Inferior parietal cortex (tissue), 1 donor: ENCODE measurements around the gene YIPF4.
"Not testable (repeated sequence)": the region's sequence is repeated elsewhere in the genome, so short reads cannot be mapped to it uniquely, and the experiment has no call there.

ENCODE experiments used
- DNase-seq: peaks from one replicate; pipeline ENCODE4 v3.0.0-alpha.2; 2016; ENCODE audit errors: extremely low spot score

The YIPF4 gene

GRCh38 chr2:32289165-32289999 is 11.7 kb downstream of the YIPF4 start:
- no peak for DNase-seq

GRCh38 chr2:32290000-32290339 is 12.3 kb downstream of the YIPF4 start:
- DNase-seq = no peak

GRCh38 chr2:32291746-32292145 is 14.0 kb downstream of the YIPF4 start:
- no peak for DNase-seq

- not testable (repeated sequence) for DNase-seq
These were observed 15.8 kb downstream of the YIPF4 start for GRCh38 chr2:32293493-32293892.

GRCh38 chr2:32293966-32294562 is 16.4 kb downstream of the YIPF4 start:
- not testable (repeated sequence) for DNase-seq

GRCh38 chr2:32310577-32310976 is 32.9 kb downstream of the YIPF4 start:
- no peak for DNase-seq

- no peak for DNase-seq
These were observed 37.2 kb downstream of the YIPF4 start for GRCh38 chr2:32314886-32315285.

GRCh38 chr2:32328679-32329078 is 51.0 kb downstream of the YIPF4 start:
- DNase-seq = not testable (repeated sequence)

- not testable (repeated sequence) for DNase-seq
These were observed 51.7 kb downstream of the YIPF4 start for GRCh38 chr2:32329180-32329980.

GRCh38 chr2:32330136-32330535 is 52.4 kb downstream of the YIPF4 start:
- DNase-seq = no peak

- no peak for DNase-seq
These were observed 65.1 kb downstream of the YIPF4 start for GRCh38 chr2:32342801-32343200.

GRCh38 chr2:32350797-32351196 is 73.1 kb downstream of the YIPF4 start:
- DNase-seq = not testable (repeated sequence)

GRCh38 chr2:32355976-32356680 is 78.4 kb downstream of the YIPF4 start:
- no peak for DNase-seq

- DNase-seq = peak; percentile 95
These were observed 79.1 kb downstream of the YIPF4 start, which contains the start of gene BIRC6 for GRCh38 chr2:32356681-32357317. Gene BIRC6, plus strand, starts transcription at chr2:32357023. Its CDS starts 139 bp downstream, at chr2:32357162.

- DNase-seq = no peak
These were observed 79.8 kb downstream of the YIPF4 start for GRCh38 chr2:32357318-32358110.

- no peak for DNase-seq
These were observed 80.4 kb downstream of the YIPF4 start for GRCh38 chr2:32358111-32358482.

- DNase-seq = no peak
These were observed 82.7 kb downstream of the YIPF4 start for GRCh38 chr2:32360416-32360815.

- not testable (repeated sequence) for DNase-seq
These were observed 85.3 kb downstream of the YIPF4 start for GRCh38 chr2:32362997-32363396.

GRCh38 chr2:32363597-32363996 is 85.9 kb downstream of the YIPF4 start:
- DNase-seq = no peak

GRCh38 chr2:32364290-32364689 is 86.6 kb downstream of the YIPF4 start:
- not testable (repeated sequence) for DNase-seq
